Mesendoderm (in vitro differentiated cells): ENCODE measurements around the gene FGL2.
"Not testable (repeated sequence)": the region's sequence is repeated elsewhere in the genome, so short reads cannot be mapped to it uniquely, and the experiment has no call there.

Source experiments
- DNase-seq: peaks from one replicate; pipeline ENCODE4 v3.0.0; 2013
- H2AK5ac ChIP-seq: 2 replicates; pipeline ENCODE4 v1.6.1; 2013; ENCODE audit warnings: low read length, inconsistent platforms
- H2BK120ac ChIP-seq: 2 replicates; pipeline ENCODE4 v1.6.1; 2013; ENCODE audit warnings: low read depth, mild to moderate bottlenecking, low read length, moderate library complexity, mixed read lengths
- H2BK15ac ChIP-seq: replicated peaks from 2 replicates; pipeline ENCODE4 v1.6.1; 2013; ENCODE audit warnings: low read depth, mild to moderate bottlenecking, moderate library complexity
- H2BK5ac ChIP-seq: 2 replicates; pipeline ENCODE4 v1.6.1; 2013; ENCODE audit warnings: low read length, inconsistent platforms
- H3K18ac ChIP-seq: 2 replicates; pipeline ENCODE4 v1.6.1; 2013; ENCODE audit warnings: mild to moderate bottlenecking, low read length, mixed read lengths
- H3K23ac ChIP-seq: one replicate; pipeline ENCODE4 v1.6.1; 2013; ENCODE audit warnings: low read length
- H3K27ac ChIP-seq: 2 replicates; pipeline ENCODE4 v1.5.1; 2013; ENCODE audit warnings: low read depth, mild to moderate bottlenecking, inconsistent platforms, low read length, moderate library complexity
- H3K27me3 ChIP-seq: 2 replicates; pipeline ENCODE4 v1.6.1; 2013; ENCODE audit warnings: low read length, control low read depth, mild to moderate bottlenecking, inconsistent platforms; ENCODE audit not compliant: insufficient read depth, poor library complexity
- H3K36me3 ChIP-seq: 2 replicates; pipeline ENCODE4 v1.6.1; 2013; ENCODE audit warnings: low read length, inconsistent platforms; ENCODE audit not compliant: control insufficient read depth, insufficient read depth
- H3K4ac ChIP-seq: one replicate; pipeline ENCODE4 v1.6.1; 2013; ENCODE audit warnings: low read depth, mild to moderate bottlenecking, low read length, moderate library complexity
- H3K4me1 ChIP-seq: 2 replicates; pipeline ENCODE4 v1.6.1; 2013; ENCODE audit warnings: low read depth, low read length, inconsistent platforms; ENCODE audit not compliant: control insufficient read depth
- H3K4me2 ChIP-seq: 2 replicates; pipeline ENCODE4 v1.6.1; 2013; ENCODE audit warnings: low read length
- H3K4me3 ChIP-seq: 2 replicates; pipeline ENCODE4 v1.5.1; 2013; ENCODE audit warnings: mild to moderate bottlenecking, low read length
- H3K56ac ChIP-seq: one replicate; pipeline ENCODE4 v1.6.1; 2013; ENCODE audit warnings: low read length
- H3K79me1 ChIP-seq: 2 replicates; pipeline ENCODE4 v1.6.1; 2013; ENCODE audit warnings: low read length, inconsistent platforms
- H3K79me2 ChIP-seq: 2 replicates; pipeline ENCODE4 v1.6.1; 2013; ENCODE audit warnings: mild to moderate bottlenecking, low read length; ENCODE audit not compliant: control insufficient read depth, insufficient read depth
- H3K9ac ChIP-seq: 2 replicates; pipeline ENCODE4 v1.6.1; 2013; ENCODE audit warnings: low read length, inconsistent platforms
- H4K5ac ChIP-seq: one replicate; pipeline ENCODE4 v1.6.1; 2013; ENCODE audit warnings: low read length
- H4K8ac ChIP-seq: one replicate; pipeline ENCODE4 v1.6.1; 2013; ENCODE audit warnings: low read depth, mild to moderate bottlenecking, control low read depth, low read length, moderate library complexity
- WGBS: extraction: QIAGEN DNeasy Blood & Tissue Kit; methylation state at CpG from one replicate; pipeline ENCODE4 v1.1.7; 2013; ENCODE audit warnings: low lambda C conversion rate, missing lambda C conversion rate; ENCODE audit not compliant: insufficient coverage; ENCODE audit errors: extremely low coverage; 5-methylcytosine and 5-hydroxymethylcytosine counted together

The FGL2 gene

DNA sequence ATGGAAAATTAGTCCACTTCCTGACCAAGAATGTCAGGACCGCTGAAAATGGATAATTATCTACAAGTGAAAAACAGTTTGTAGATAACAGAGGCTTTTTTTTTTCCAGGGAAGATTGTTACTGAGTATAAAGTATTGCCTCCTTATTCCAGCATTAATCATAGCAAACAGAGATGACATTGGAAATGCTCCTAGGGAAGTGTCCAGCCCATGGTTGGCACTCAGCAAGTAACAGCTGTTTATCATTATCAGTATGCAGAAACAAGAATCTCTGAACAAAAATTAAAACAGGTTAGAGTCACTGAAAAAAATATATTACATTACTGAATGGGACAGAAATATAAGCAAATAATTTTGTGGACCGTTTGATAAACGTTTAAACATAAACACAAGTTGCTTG is 14.6 kb downstream of the FGL2 start:
- no peak overlapping the region for H3K4me3 ChIP-seq
- H3K36me3 ChIP-seq = no peaks in the 10 kb centered on the region
- WGBS = no CpG with 5 or more reads among the region's 3 CpGs
- no peak overlapping the region for H2BK120ac ChIP-seq
- H3K79me1 ChIP-seq = no peaks in the 10 kb centered on the region
- no peak overlapping the region for H2BK5ac ChIP-seq
- H3K79me2 ChIP-seq = no peaks in the 10 kb centered on the region
- no peak overlapping the region for H3K9ac ChIP-seq
- H2AK5ac ChIP-seq = no peak overlapping the region
- no peak overlapping the region for H3K23ac ChIP-seq
- H3K56ac ChIP-seq = no peak overlapping the region
- H3K4me1 ChIP-seq = no peaks in the 10 kb centered on the region
- H4K8ac ChIP-seq = no peak overlapping the region
- H3K27me3 ChIP-seq = no peaks in the 10 kb centered on the region
- H3K27ac ChIP-seq = no peak overlapping the region
- no peak overlapping the region for H2BK15ac ChIP-seq
- no peak for DNase-seq
- no peak overlapping the region for H3K4me2 ChIP-seq
- no peak overlapping the region for H3K18ac ChIP-seq
- no peak overlapping the region for H4K5ac ChIP-seq
- no peak overlapping the region for H3K4ac ChIP-seq

DNA sequence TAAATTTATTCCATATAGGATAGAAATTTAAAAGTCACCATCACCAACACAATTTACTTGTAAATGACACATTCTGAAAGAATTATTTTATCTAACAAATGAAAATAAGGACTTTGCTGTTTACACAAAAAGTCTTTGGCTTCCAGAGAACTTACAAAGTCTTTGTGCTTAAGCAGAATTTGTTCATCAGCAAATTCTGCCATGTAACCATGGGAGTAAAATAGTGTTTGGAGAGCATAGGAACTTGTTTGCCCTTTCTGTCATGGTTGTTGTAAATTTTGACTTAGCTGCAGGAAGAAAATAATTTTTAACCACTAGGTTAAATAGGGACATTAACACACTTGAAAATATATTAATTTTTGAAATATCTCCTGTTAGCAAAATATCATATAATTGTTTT is 15.2 kb downstream of the FGL2 start:
- Histone ChIP-seq H3K9ac (no peak overlapping the region), H3K4ac (no peak overlapping the region), H3K27ac (no peak overlapping the region), H3K4me3 (no peak overlapping the region), H2BK15ac (no peak overlapping the region), H4K5ac (no peak overlapping the region), H4K8ac (no peak overlapping the region), H3K36me3 (no peaks in the 10 kb centered on the region), H3K27me3 (no peaks in the 10 kb centered on the region), H3K56ac (no peak overlapping the region), H3K4me1 (no peaks in the 10 kb centered on the region), H3K79me2 (no peaks in the 10 kb centered on the region), H3K4me2 (no peak overlapping the region), H3K79me1 (no peaks in the 10 kb centered on the region), H2AK5ac (no peak overlapping the region), H2BK120ac (no peak overlapping the region), H3K23ac (no peak overlapping the region), H2BK5ac (no peak overlapping the region), H3K18ac (no peak overlapping the region)
- no peak for DNase-seq

DNA sequence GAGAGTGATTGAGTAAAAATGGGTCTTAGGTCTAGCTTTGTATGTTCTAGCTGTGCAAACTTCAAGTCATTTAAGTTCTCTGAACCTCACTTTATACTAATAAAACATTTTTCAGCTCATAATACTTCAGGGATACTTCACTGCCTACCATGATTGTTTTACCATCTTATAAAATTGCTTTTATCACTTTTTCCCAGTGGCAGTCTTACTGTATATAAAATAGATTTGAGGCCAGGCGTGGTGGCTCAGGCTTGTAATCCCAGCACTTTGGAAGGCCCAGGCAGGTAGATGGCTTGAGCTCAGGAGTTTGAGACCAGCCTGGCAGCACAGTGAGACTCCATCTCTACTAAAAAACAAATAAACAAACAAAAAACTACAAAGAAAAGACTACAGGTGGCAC is 17.4 kb downstream of the FGL2 start:
- no peaks in the 10 kb centered on the region for H3K79me1 ChIP-seq
- no peak for DNase-seq
- H2BK15ac ChIP-seq = no peak overlapping the region
- H2AK5ac ChIP-seq = no peak overlapping the region
- no peak overlapping the region for H3K27ac ChIP-seq
- no peak overlapping the region for H4K5ac ChIP-seq
- H3K23ac ChIP-seq = no peak overlapping the region
- H3K27me3 ChIP-seq = no peaks in the 10 kb centered on the region
- no peak overlapping the region for H2BK5ac ChIP-seq
- H3K79me2 ChIP-seq = no peaks in the 10 kb centered on the region
- no CpG with 5 or more reads among the region's 1 CpG for WGBS
- no peak overlapping the region for H3K4me3 ChIP-seq
- no peak overlapping the region for H4K8ac ChIP-seq
- no peak overlapping the region for H3K18ac ChIP-seq
- no peaks in the 10 kb centered on the region for H3K4me1 ChIP-seq
- H3K4me2 ChIP-seq = no peak overlapping the region
- no peak overlapping the region for H3K9ac ChIP-seq
- H3K36me3 ChIP-seq = no peaks in the 10 kb centered on the region
- no peak overlapping the region for H3K56ac ChIP-seq
- no peak overlapping the region for H2BK120ac ChIP-seq
- no peak overlapping the region for H3K4ac ChIP-seq

- Histone ChIP-seq H3K18ac (no peak overlapping the region), H3K4me1 (no peaks in the 10 kb centered on the region), H2BK15ac (no peak overlapping the region), H4K5ac (no peak overlapping the region), H2BK5ac (no peak overlapping the region), H3K79me2 (no peaks in the 10 kb centered on the region), H3K27me3 (no peaks in the 10 kb centered on the region), H3K79me1 (no peaks in the 10 kb centered on the region), H3K27ac (no peak overlapping the region), H3K23ac (no peak overlapping the region), H3K56ac (no peak overlapping the region), H3K4ac (no peak overlapping the region), H2AK5ac (no peak overlapping the region), H3K4me3 (no peak overlapping the region), H3K9ac (no peak overlapping the region), H2BK120ac (no peak overlapping the region), H4K8ac (no peak overlapping the region), H3K36me3 (no peaks in the 10 kb centered on the region), H3K4me2 (no peak overlapping the region)
- WGBS = no CpG with 5 or more reads among the region's 3 CpGs
- no peak for DNase-seq
These were observed 17.9 kb downstream of the FGL2 start for GRCh38 chr7:77181734-77182133.

- WGBS = no CpG with 5 or more reads among the region's 4 CpGs
- no peak overlapping the region for H4K8ac ChIP-seq
These were observed 18.5 kb downstream of the FGL2 start for GRCh38 chr7:77181015-77181595.

DNA sequence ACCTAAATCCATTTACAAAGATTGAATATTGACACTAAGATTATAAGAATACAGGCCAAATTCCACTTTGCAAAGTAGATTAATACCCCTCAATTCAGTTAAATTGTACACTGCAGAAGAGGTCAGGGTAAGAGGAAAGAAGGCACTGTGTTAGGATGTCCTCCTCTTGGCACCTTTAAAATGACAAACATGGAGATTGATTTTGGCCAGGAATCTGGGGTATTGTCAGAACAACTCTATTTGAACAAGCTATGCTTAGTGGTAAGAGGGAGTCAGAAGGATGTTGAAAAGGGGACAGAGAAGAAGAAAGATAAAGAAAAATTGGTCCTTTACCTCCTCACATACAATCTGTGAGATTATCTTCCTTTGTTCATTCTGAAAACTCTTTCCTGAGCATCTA is 21.6 kb downstream of the FGL2 start:
- not testable (repeated sequence) for H3K27me3 ChIP-seq, DNase-seq, H2BK120ac ChIP-seq, H3K36me3 ChIP-seq, H4K5ac ChIP-seq, H3K9ac ChIP-seq, H3K27ac ChIP-seq, H3K79me2 ChIP-seq, H3K4ac ChIP-seq, H2BK15ac ChIP-seq, H3K4me1 ChIP-seq, H4K8ac ChIP-seq, H3K4me3 ChIP-seq, H3K23ac ChIP-seq, H3K79me1 ChIP-seq, H2AK5ac ChIP-seq, H3K4me2 ChIP-seq, H3K18ac ChIP-seq, H2BK5ac ChIP-seq, H3K56ac ChIP-seq

More at GRCh38 chr7:77181015-77181595, 18.5 kb downstream of the FGL2 start:
- H3K79me1 ChIP-seq = no peaks in the 10 kb centered on the region
- H3K18ac ChIP-seq = no peak overlapping the region
- no peak overlapping the region for H2BK120ac ChIP-seq
- H3K4me1 ChIP-seq = no peaks in the 10 kb centered on the region
- no peak overlapping the region for H2BK15ac ChIP-seq
- H3K56ac ChIP-seq = no peak overlapping the region
- H3K36me3 ChIP-seq = no peaks in the 10 kb centered on the region
- H3K4me2 ChIP-seq = no peak overlapping the region
- H2BK5ac ChIP-seq = no peak overlapping the region
- H3K4me3 ChIP-seq = no peak overlapping the region
- H2AK5ac ChIP-seq = no peak overlapping the region
- H3K4ac ChIP-seq = no peak overlapping the region
- DNase-seq = no peak
- no peak overlapping the region for H3K27ac ChIP-seq
- no peaks in the 10 kb centered on the region for H3K27me3 ChIP-seq
- H3K23ac ChIP-seq = no peak overlapping the region
- H3K79me2 ChIP-seq = no peaks in the 10 kb centered on the region
- H4K5ac ChIP-seq = no peak overlapping the region
- no peak overlapping the region for H3K9ac ChIP-seq
